Liver (tissue), 9 donors: ENCODE results near the gene ZNF346. TPM values are rescaled to one million over a fixed set of nuclear protein-coding genes. Genes with fewer than 3 reads are reported as not detected.

Experiments
- DNase-seq: peaks from one replicate; pipeline ENCODE4 v3.0.0-alpha.2; 2017; ENCODE audit warnings: low spot score
- H3K27ac ChIP-seq, 2 donors: one replicate each; pipeline ENCODE4 v1.7.0; 2013; ENCODE audit warnings: inconsistent platforms in 2 of 2, low read length in 2 of 2, control low read depth in 1 of 2, low read depth in 1 of 2, mild to moderate bottlenecking in 1 of 2
- H3K27me3 ChIP-seq, 4 donors: one replicate each; pipeline versions ENCODE4 v1.6.1 to v1.7.0; 2013; ENCODE audit warnings: low read length in 3 of 4, inconsistent platforms in 1 of 4, mild to moderate bottlenecking in 1 of 4, moderate library complexity in 1 of 4; ENCODE audit not compliant: control insufficient read depth in 4 of 4, insufficient read depth in 4 of 4
- H3K36me3 ChIP-seq, 4 donors: one replicate each; pipeline versions ENCODE4 v1.6.1 to v1.7.0; 2013; ENCODE audit warnings: low read length in 3 of 4, mild to moderate bottlenecking in 3 of 4, low read depth in 1 of 4, moderate library complexity in 1 of 4; ENCODE audit not compliant: control insufficient read depth in 4 of 4, insufficient read depth in 3 of 4
- H3K4me1 ChIP-seq, 4 donors: one replicate each; pipeline versions ENCODE4 v1.6.1 to v1.7.0; 2013; ENCODE audit warnings: low read length in 3 of 4, mild to moderate bottlenecking in 3 of 4, moderate library complexity in 1 of 4; ENCODE audit not compliant: control insufficient read depth in 4 of 4, insufficient read depth in 4 of 4
- H3K4me3 ChIP-seq, 3 donors: one replicate each; pipeline versions ENCODE4 v1.6.1 to v1.7.0; 2013; ENCODE audit warnings: low read length in 3 of 3, control low read depth in 1 of 3, low read depth in 1 of 3, mild to moderate bottlenecking in 1 of 3
- H3K9ac ChIP-seq, 2 donors: one replicate each; pipeline ENCODE4 v1.7.0; 2013; ENCODE audit warnings: low read length in 2 of 2, mild to moderate bottlenecking in 2 of 2, moderate library complexity in 2 of 2, control low read depth in 1 of 2, low read depth in 1 of 2
- H3K9me3 ChIP-seq, 4 donors: one replicate each; pipeline versions ENCODE4 v1.6.1 to v1.7.0; 2013; ENCODE audit warnings: low read length in 3 of 4; ENCODE audit not compliant: control insufficient read depth in 4 of 4
- EGR1 ChIP-seq, 2 donors: IDR thresholded peaks; 2 replicates each; pipeline ENCODE4 v1.6.1; 2016 to 2018; ENCODE audit warnings: antibody characterized with exemption in 2 of 2, low read depth in 2 of 2
- FOXA1 ChIP-seq: IDR thresholded peaks from 2 replicates; pipeline ENCODE4 v1.6.1; 2016; ENCODE audit warnings: antibody characterized with exemption
- GABPA ChIP-seq, 2 donors: IDR thresholded peaks in 1 of 2; conservative IDR thresholded peaks in 1 of 2; 2 replicates each; pipeline ENCODE4 v1.6.1; 2016; ENCODE audit warnings: antibody characterized with exemption in 2 of 2, mild to moderate bottlenecking in 1 of 2, moderate library complexity in 1 of 2
- HNF4G ChIP-seq: IDR thresholded peaks from 2 replicates; pipeline ENCODE4 v1.6.1; 2016; ENCODE audit warnings: antibody characterized with exemption
- JUND ChIP-seq, 2 donors: IDR thresholded peaks; 2 replicates each; pipeline ENCODE4 v1.6.1; 2016; ENCODE audit warnings: antibody characterized with exemption in 2 of 2
- NR2F2 ChIP-seq: IDR thresholded peaks from 2 replicates; pipeline ENCODE4 v1.6.1; 2016; ENCODE audit warnings: antibody characterized with exemption
- RAD21 ChIP-seq, 2 donors: IDR thresholded peaks; 2 replicates each; pipeline ENCODE4 v1.6.1; 2016; ENCODE audit warnings: antibody characterized with exemption in 2 of 2, mild to moderate bottlenecking in 2 of 2
- RXRA ChIP-seq, 2 donors: IDR thresholded peaks; 2 replicates each; pipeline ENCODE4 v1.6.1; 2017 to 2018; ENCODE audit warnings: antibody characterized with exemption in 2 of 2, mild to moderate bottlenecking in 1 of 2
- TAF1 ChIP-seq: conservative IDR thresholded peaks from 2 replicates; pipeline ENCODE4 v1.6.1; 2016; ENCODE audit warnings: antibody characterized with exemption, mild to moderate bottlenecking
- YY1 ChIP-seq: IDR thresholded peaks from 2 replicates; pipeline ENCODE4 v1.6.1; 2016; ENCODE audit warnings: antibody characterized with exemption, mild to moderate bottlenecking
- WGBS: extraction: QIAGEN DNeasy Blood & Tissue Kit; methylation state at CpG from one replicate; pipeline ENCODE4 v1.1.7; 2013; 5-methylcytosine and 5-hydroxymethylcytosine counted together
- polyA plus RNA-seq, 2 donors: library from polyadenylated mRNA; stranded (reverse) in 1 of 2; unstranded in 1 of 2; fragments of 200-250 nt in 1 of 2; fragments of >200 nt in 1 of 2; fragmentation: Nextera tagmentation in 1 of 2; extraction: Ambion mirVana in 1 of 2; gene quantifications; one replicate each; pipeline versions ENCODE4 v1.2.1 to v1.2.3, GENCODE V29; 2013 to 2015
- total RNA-seq, 2 donors: library from RNA; depleted of rRNA; stranded (reverse); fragments of >200 nt; gene quantifications; one replicate each; pipeline ENCODE4 v1.2.3, GENCODE V29; 2014
- TF ChIP-seq, protein P1 (sequence below): IDR thresholded peaks from 2 replicates; pipeline ENCODE4 v1.6.1; 2016; ENCODE audit warnings: antibody characterized with exemption
- TF ChIP-seq, protein P2 (sequence below): IDR thresholded peaks from 2 replicates; pipeline ENCODE4 v1.6.1; 2016; ENCODE audit warnings: antibody characterized with exemption
- TF ChIP-seq, protein P3 (sequence below): IDR thresholded peaks from 2 replicates; pipeline ENCODE4 v1.6.1; 2016; ENCODE audit warnings: antibody characterized with exemption
- TF ChIP-seq, protein P4 (sequence below): IDR thresholded peaks from 2 replicates; pipeline ENCODE4 v1.6.1; 2016; ENCODE audit warnings: antibody characterized with exemption, mild to moderate bottlenecking
- TF ChIP-seq, protein P5 (sequence below): fragments of 150-350 bp; IDR thresholded peaks from 2 replicates; pipeline ENCODE4 v1.5.1; 2017; ENCODE audit warnings: improper control_type of control experiment, low read depth, low read length; ENCODE audit not compliant: missing input control
- donor health status: healthy.
- donor health status: healthy.
- donor health status: healthy.
- donor health status: healthy.
- donor health status: healthy.

Gene ZNF346
- total and polyA plus RNA-seq, 4 donors = 3.7 to 11.0 (median 6.4) TPM

DNA sequence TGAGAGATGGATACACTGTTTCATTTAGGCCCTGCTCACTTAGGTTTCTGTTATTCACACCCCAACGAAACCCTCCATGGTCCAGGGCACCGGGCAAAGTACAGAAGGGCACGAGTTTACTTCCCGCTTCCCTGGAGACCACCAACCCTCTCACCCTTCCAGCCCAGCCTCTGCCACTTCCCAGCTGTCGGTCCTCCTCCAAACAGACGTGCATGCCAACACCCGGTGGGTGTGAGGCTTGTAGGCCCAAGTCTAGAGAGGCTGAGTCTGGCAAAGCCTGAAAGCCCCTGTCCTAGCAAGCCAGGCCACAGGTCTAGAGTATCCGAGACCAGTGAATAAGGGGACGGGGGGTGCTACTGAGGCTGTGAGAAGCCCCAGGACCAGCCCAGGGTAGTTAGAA is 57.1 kb downstream of the ZNF346 start:
- DNase-seq = no peak
- H3K27ac ChIP-seq = no peak overlapping the region
- TF ChIP-seq, protein P1, sequence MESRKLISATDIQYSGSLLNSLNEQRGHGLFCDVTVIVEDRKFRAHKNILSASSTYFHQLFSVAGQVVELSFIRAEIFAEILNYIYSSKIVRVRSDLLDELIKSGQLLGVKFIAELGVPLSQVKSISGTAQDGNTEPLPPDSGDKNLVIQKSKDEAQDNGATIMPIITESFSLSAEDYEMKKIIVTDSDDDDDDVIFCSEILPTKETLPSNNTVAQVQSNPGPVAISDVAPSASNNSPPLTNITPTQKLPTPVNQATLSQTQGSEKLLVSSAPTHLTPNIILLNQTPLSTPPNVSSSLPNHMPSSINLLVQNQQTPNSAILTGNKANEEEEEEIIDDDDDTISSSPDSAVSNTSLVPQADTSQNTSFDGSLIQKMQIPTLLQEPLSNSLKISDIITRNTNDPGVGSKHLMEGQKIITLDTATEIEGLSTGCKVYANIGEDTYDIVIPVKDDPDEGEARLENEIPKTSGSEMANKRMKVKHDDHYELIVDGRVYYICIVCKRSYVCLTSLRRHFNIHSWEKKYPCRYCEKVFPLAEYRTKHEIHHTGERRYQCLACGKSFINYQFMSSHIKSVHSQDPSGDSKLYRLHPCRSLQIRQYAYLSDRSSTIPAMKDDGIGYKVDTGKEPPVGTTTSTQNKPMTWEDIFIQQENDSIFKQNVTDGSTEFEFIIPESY = no peak
- no peak for TF ChIP-seq NR2F2
- TF ChIP-seq, protein P2, sequence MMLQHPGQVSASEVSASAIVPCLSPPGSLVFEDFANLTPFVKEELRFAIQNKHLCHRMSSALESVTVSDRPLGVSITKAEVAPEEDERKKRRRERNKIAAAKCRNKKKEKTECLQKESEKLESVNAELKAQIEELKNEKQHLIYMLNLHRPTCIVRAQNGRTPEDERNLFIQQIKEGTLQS = no peak
- no peak for TF ChIP-seq RXRA (IDR thresholded peaks at IDR 0.05)
- TF ChIP-seq GABPA (IDR thresholded peaks at IDR 0.05 in 1 of 2, conservative IDR thresholded peaks at IDR 0.05 in 1 of 2) = no peak
- no peak for TF ChIP-seq TAF1
- TF ChIP-seq, protein P3, sequence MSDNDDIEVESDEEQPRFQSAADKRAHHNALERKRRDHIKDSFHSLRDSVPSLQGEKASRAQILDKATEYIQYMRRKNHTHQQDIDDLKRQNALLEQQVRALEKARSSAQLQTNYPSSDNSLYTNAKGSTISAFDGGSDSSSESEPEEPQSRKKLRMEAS = no peak
- no peak for TF ChIP-seq YY1
- no peak for TF ChIP-seq JUND (IDR thresholded peaks at IDR 0.05)
- TF ChIP-seq FOXA1 = no peak
- TF ChIP-seq, protein P4, sequence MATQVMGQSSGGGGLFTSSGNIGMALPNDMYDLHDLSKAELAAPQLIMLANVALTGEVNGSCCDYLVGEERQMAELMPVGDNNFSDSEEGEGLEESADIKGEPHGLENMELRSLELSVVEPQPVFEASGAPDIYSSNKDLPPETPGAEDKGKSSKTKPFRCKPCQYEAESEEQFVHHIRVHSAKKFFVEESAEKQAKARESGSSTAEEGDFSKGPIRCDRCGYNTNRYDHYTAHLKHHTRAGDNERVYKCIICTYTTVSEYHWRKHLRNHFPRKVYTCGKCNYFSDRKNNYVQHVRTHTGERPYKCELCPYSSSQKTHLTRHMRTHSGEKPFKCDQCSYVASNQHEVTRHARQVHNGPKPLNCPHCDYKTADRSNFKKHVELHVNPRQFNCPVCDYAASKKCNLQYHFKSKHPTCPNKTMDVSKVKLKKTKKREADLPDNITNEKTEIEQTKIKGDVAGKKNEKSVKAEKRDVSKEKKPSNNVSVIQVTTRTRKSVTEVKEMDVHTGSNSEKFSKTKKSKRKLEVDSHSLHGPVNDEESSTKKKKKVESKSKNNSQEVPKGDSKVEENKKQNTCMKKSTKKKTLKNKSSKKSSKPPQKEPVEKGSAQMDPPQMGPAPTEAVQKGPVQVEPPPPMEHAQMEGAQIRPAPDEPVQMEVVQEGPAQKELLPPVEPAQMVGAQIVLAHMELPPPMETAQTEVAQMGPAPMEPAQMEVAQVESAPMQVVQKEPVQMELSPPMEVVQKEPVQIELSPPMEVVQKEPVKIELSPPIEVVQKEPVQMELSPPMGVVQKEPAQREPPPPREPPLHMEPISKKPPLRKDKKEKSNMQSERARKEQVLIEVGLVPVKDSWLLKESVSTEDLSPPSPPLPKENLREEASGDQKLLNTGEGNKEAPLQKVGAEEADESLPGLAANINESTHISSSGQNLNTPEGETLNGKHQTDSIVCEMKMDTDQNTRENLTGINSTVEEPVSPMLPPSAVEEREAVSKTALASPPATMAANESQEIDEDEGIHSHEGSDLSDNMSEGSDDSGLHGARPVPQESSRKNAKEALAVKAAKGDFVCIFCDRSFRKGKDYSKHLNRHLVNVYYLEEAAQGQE = no peak
- no peak for TF ChIP-seq EGR1 (IDR thresholded peaks at IDR 0.05; ENCODE audit: low read depth in 2 of 2)
- TF ChIP-seq, protein P5, sequence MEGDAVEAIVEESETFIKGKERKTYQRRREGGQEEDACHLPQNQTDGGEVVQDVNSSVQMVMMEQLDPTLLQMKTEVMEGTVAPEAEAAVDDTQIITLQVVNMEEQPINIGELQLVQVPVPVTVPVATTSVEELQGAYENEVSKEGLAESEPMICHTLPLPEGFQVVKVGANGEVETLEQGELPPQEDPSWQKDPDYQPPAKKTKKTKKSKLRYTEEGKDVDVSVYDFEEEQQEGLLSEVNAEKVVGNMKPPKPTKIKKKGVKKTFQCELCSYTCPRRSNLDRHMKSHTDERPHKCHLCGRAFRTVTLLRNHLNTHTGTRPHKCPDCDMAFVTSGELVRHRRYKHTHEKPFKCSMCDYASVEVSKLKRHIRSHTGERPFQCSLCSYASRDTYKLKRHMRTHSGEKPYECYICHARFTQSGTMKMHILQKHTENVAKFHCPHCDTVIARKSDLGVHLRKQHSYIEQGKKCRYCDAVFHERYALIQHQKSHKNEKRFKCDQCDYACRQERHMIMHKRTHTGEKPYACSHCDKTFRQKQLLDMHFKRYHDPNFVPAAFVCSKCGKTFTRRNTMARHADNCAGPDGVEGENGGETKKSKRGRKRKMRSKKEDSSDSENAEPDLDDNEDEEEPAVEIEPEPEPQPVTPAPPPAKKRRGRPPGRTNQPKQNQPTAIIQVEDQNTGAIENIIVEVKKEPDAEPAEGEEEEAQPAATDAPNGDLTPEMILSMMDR = no peak
- no peak for TF ChIP-seq RAD21 (IDR thresholded peaks at IDR 0.05)
- WGBS = 89% methylated on average over 9 of the region's 9 CpGs
- H3K4me1 ChIP-seq = peaks cover 0 to 1% (median 0%) of the 10 kb centered on the region in 4 donors
- H3K9ac ChIP-seq = no peak overlapping the region
- H3K27me3 ChIP-seq = no peaks in the 10 kb centered on the region
- no peak overlapping the region for H3K4me3 ChIP-seq
- no peaks in the 10 kb centered on the region for H3K36me3 ChIP-seq
- no peaks in the 10 kb centered on the region for H3K9me3 ChIP-seq

DNA sequence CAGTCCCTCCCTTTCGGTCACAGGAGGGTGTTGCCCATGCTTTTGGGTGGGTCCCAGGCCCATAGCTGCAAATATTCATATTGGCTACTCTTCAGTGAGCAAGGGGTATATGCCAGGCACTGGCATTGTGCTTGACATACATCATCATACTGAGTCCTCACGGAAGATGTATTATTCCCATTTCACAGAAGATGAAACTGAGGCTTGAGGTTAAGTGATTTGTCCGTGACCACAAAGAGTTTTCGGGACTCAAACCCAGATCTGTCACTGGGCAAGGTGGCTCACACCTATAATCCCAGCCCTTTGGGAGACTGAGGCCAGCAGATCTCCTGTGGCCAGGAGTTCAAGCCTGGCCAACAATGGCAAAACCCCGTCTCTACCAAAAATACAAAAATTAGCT is 57.8 kb downstream of the ZNF346 start:
- Histone ChIP-seq H3K4me1 (no peaks in the 10 kb centered on the region), H3K9ac (no peak overlapping the region), H3K36me3 (no peaks in the 10 kb centered on the region), H3K27me3 (no peaks in the 10 kb centered on the region), H3K4me3 (no peak overlapping the region), H3K27ac (no peak overlapping the region), H3K9me3 (no peaks in the 10 kb centered on the region)
- WGBS = 95% methylated on average over 5 of the region's 5 CpGs
- TF ChIP-seq, protein P3 = no peak
- TF ChIP-seq RXRA (IDR thresholded peaks at IDR 0.05) (no peak), NR2F2 (no peak), HNF4G (no peak), EGR1 (IDR thresholded peaks at IDR 0.05; ENCODE audit: low read depth in 2 of 2) (no peak), GABPA (IDR thresholded peaks at IDR 0.05 in 1 of 2, conservative IDR thresholded peaks at IDR 0.05 in 1 of 2) (no peak)
- DNase-seq = no peak
